Activated naive CD4-positive, alpha-beta T cell treated with Interleukin-2 at 50 U/mL for 16 hours (primary cell): Measurements from ENCODE around the gene PRSS16.
"Not testable (repeated sequence)": the region's sequence is repeated elsewhere in the genome, so short reads cannot be mapped to it uniquely, and the experiment has no call there.

ENCODE experiments used
- DNase-seq: peaks from one replicate; pipeline ENCODE4 v3.0.0-alpha.2; 2020

The PRSS16 gene

DNA sequence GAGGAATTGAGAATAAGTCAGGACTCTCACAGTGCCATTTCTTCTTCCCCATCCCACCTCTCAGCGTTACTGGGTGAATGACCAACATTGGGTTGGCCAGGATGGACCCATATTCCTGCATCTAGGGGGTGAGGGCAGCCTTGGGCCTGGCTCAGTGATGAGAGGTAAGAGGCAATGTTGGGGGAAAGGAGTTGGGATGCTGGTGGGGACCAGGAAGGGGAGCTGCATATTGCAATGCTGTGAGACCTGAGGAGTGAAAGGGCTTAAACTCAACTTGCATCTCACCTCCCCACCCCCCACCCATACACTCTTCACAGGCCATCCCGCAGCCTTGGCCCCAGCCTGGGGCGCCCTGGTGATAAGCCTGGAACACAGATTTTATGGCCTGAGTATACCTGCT lies 1.3 kb downstream of the PRSS16 start:
- DNase-seq = no peak

DNA sequence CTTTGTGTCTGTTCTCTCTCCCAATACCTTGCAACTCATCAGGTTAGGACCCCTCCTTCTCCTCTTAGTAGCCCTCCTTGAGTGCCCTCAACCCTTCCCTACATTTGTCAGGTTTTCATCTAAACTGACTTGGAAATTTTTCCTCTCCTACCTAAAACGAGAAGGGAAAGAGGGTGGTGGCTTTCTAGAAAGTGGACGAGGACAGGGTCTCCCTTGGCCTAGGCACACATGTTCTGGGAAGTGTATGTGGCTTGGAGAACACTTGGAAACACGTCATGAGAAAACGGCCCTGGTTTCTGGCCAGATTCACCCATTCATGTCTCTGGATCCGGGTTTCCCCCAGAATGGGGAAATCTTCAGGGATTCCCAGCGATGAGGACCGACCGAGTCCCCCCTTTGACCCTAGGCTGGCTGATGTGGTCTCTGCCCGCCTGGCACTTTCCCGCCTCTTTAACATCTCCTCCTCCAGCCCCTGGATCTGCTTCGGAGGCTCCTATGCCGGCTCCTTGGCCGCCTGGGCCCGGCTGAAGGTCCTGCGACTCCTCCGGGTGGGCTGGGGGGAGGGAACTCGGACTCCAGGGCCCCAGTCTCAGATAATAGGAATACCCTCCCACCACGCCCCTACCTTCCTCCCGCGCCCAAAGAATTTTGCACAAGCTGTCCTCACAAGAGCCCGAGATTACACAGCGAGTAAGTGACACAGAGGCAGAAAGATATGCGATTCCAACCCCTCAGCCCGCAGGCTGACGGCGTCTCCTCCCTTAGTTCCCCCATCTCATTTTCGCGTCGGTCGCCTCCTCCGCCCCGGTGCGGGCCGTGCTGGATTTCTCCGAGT lies 3.0 kb downstream of the PRSS16 start:
- DNase-seq = no peak

DNA sequence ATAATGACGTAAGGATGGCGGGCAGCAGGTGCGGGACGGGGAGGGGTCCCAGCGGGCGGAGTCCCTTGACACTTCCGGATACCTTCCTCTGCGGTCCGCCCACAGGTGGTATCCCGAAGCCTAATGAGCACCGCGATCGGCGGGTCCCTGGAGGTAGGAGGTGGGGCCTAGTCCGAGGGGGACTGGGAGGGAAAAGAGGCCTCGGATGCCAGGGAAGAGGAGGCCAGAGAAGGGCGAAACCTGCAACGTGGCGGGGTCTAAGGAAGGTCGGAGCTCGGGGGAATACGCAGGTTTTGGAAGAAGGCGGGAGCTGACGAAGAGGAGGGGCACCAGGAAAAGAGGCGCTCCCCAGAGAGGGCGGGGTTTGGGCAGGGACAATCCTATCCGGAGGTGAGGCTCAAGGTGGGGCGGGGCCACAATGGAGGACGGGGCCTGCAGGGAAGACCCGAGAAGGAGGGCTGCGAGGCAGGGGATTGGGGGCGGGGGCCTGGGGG lies 3.7 kb downstream of the PRSS16 start:
- peak; percentile 70 for DNase-seq

DNA sequence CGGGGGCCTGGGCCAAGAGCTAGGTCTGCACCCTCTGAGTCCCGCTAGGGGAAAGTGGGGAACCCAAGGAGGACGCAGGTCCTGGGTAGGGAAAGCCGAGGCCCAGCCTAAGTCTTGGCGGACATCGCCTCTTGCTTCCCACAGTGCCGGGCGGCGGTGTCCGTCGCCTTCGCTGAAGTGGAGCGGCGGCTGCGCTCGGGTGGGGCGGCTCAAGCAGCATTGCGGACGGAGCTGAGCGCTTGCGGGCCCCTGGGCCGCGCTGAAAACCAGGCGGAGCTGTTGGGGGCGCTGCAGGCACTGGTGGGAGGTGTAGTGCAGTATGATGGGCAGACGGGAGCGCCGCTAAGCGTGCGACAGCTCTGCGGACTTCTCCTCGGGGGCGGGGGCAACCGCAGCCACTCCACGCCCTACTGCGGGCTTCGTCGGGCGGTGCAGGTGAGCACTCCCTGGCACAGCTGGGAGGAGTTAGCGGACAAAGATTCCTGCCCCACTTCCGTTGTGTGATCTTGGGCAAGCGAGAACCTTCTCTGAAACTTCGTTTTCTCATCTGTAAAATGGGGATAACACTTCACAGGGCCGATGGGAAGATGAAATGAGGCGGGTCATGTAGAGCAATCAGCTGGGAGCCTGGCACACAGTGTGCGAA lies 4.2 kb downstream of the PRSS16 start:
- peak; percentile 74 for DNase-seq

DNA sequence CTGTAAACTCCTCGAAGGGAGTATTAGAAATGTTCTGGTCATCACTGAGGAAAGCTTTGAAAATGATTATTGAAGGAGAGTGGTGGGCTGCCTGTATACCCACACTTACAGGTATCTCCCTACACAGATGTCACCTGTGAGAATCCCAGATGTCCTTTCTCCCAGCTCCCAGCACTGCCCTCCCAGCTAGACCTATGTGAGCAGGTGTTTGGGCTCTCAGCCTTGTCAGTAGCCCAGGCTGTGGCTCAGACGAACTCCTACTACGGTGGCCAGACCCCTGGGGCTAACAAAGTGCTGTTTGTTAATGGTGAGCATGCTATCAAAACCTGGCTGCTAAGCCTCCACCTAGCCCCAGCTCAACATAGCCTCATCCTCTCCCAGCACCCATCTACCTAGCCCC lies 7.1 kb downstream of the PRSS16 start:
- no peak for DNase-seq

DNA sequence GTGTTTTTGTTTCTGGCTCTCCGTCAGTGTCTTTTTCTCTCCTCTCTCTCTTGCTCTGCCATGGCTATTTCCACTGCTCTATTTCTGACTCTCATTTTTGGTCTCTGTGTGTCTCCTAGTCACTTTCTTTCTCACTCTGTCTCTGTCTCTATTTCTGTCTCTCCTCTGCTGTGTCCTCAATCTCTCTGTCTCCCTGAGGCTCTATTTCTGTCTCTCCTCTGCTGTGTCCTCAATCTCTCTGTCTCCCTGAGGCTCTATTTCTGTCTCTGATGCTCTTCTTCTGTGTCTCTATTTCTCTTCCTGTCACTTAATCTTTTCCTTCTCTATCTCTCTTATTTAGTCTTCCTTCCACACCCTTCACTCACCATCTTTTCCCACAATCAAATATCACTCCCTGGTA lies 8.4 kb downstream of the PRSS16 start:
- DNase-seq = no peak

DNA sequence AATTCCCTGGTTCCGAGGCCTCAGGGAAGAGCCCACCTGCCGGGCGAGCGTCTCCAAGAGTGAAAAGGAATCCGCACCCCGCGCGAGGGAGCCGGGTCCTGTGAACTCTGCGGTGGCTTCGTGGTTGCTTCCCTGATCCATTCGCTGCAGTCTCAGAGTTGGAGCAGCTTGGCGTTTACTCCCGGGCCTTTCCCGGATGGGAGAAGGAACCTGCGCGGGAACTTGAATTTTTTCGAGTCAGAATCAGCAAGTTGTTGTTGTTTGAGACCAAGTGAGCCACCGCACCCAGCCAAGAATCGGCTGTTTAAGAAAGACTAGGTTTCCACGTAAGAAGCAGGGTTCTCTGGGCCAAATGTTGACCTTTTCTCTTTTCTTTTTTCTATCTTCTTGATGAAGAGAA lies 12.9 kb downstream of the PRSS16 start:
- no peak for DNase-seq

DNA sequence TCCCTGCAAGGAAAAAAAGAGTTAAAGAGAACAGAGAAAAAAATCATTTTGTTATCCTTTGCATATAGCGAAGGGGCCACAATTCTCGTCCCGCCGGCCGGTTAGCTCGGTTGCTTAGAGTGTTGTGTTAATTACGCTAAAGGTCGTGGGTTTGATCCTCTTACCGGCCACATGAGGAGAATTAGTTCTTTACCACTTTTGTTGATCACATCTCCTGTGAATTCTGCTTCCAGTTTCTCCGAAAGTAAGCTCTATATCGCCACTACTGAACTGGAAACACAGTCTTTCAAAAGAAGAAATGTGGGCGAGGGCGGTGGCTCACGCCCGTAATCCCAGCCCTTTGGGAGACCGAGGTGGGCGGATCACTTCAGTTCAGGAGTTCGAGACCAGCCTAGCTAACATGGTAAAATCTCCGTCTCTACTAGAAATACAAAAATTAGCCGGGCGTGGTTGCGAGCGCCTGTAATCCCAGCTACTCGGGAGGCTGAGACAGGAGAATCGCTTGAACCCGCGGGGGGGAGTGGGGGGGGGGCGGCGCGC lies 13.4 kb downstream of the PRSS16 start:
- DNase-seq = no peak

DNA sequence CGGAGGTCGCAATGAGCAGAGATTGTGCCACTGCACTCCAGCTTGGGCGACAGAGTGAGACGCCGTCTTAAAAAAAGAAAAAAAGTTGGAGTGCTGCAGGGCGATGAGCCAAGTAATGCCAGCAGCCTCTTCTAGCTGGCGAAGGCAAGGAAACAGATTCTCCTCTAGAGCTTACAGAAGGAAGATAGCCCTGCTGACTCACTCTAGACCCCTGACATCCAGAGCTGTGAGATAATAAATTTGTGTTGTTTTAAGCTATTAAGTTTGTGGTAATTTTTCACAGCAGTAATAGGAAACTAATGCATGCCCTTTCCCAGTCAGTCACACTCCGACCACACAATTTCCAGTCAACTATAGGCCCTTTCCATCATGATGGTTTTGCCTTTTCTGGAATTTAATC lies 16.4 kb downstream of the PRSS16 start:
- no peak for DNase-seq

DNA sequence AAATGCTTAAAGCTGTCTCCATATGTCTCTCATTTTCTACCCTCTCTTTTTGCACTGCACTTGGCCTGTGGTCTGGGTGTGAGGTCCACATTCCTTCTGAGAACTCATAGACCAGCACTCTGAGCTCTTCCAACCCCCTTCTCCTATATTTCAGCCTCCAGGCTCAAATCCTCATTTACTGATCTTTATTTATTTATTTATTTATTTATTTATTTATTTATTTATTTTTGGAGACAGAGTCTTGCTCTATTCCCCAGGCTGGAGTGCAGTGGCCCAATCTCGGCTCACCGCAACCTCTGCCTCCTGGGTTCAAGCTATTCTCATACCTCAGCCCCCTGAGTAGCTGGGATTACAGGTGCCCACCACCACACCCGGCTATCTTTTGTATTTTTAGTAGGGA lies 19.5 kb downstream of the PRSS16 start:
- DNase-seq = not testable (repeated sequence)

DNA sequence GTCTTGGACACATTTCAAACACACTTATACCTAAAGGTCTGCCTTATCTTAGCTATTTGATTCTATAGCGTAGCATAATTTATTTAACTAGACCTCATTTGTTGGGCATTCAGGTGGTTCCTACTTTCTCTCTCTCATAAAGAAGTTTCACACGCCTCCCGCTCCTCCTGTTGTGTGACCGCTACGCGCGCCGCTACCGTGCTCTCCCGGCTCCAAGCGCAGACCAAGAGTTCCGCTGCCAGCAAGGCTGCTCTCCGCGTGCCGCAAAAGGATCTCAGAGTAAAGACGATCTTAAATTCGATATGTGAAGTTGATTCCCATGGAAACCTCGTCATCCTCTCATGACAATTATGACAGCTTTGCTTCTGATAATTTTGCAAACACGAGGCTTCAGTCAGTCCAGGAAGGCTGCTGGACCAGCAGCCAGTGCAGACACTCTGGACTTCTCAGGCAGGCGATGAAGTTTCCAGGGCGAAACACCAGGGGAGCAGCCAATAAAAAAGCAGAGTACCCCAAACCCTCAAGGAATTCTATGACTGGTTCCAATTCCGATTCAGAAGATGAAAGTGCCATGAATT lies 20.4 kb downstream of the PRSS16 start:
- DNase-seq = no peak

DNA sequence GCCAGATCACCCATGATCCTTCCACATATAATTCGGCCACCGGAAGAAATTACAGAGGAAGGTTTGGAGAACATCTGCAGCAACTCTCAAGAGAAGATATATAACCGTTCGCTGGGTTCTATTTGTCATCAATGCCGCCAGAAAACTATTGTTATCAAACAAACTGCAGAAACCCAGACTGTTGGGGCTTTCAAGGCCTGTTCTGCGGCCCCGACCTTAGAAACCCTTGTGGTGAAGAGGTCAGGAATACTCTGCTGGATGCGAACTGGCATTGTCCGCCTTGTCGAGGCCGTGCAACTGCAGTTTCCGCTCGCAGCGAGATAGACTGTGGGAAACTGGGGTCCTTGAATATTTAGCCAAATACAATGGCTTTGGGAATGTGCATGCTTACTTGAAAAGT lies 21.3 kb downstream of the PRSS16 start:
- DNase-seq = no peak

DNA sequence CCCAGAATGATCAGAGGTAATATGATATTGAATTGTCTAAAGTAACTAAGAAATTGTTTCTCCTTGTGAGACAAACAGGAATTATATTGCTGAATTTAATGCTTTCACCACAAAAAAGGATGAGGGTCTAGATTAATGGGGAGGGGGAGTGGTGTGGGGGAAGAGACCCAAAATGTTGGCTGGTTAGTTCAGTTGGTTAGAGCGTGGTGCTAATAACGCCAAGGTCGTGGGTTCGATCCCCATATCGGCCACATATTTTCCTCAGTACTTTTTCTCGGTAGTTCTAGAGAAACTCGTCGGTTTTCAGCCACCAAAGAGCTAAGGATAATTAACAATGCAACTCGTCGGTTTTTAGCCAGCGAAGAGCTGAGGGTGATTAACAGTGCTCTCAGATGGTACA lies 26.3 kb downstream of the PRSS16 start:
- DNase-seq = no peak

DNA sequence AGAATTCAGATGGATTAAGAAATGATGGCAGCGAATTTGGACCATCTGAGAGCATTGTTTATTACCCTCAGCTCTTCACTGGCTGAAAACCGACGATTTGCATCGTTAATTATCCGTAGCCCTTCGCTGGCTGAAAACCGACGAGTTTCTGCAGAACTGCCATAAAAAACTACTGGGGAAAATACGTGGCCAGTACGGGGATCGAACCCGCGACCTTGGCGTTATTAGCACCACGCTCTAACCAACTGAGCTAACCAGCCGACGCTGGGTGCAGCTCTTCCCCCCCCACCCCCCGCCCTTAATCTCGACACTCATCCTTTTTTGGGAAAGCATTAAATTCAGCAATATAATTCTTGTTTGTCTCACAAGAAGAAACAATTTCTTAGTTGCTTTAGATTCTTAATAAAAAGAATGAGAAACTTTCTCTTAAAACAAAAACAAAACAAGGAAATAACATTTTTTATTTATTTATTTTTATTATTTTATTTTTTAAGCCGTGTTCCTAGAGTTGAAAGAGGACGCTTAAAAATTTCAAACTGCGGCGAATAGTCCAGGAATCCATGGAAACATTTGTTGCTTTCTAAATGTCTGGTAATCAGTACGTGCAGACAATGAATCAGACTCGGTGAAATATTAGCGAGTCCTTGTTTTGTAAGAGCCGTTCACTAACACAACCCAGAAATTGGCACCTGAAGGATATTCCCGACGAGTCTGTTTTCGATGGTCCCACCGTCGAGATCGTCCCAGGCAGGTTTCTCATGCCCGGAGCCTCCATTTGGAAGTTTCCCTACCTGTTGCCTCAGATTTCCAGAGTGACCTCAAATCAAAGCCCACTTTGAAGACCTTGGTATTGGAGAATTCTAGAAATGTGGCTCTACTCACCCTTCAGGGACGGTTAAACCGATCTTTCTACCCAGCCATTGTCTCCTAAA lies 27.8 kb downstream of the PRSS16 start:
- no peak for DNase-seq

DNA sequence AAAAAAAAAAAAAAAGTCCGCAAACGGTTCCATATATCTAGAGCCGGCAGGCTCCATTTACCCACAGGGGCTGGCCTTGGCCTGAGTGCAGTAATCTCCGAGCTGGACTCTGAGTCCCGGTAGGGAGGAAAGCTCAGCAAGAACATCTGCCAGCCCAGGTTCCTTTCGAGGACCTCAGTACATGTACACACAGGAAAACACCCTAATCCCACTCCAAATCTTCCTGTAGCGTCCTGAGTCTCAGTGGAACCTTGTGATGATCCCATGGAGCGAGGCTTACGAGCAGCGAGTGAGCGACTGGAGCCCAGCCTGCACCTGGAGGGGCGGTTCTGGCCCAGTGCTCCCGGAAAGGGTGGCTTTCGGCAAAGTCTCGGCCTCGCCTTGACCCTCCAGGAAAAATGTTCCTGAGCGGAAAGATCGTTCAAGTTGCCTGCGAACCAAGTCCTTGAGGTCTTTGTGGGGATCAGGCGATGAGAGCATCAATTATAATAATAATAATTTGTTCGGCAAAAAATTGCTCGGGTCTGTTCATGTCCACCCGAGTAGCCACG lies 32.1 kb downstream of the PRSS16 start:
- no peak for DNase-seq

DNA sequence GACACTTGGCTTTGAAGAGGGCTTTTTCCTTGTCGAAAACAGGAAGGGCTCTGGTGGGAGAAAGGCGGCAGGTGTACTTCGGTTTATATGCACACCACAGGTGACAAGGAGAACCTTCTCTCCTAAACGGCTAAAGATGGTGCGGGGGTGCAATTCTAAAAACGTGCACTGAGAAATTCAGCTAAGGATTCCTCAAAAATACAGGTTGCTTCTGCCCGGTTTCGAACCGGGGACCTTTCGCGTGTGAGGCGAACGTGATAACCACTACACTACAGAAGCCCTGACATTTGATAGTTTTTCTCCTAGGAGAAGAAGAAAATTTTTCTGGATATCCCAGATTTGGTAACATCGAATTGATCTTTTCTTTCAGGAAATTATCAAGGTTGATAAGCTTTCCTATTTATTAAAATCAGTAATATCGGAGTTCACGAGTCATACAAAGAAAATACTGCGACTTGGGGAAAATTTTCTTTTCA lies 32.6 kb downstream of the PRSS16 start:
- DNase-seq = no peak

DNA sequence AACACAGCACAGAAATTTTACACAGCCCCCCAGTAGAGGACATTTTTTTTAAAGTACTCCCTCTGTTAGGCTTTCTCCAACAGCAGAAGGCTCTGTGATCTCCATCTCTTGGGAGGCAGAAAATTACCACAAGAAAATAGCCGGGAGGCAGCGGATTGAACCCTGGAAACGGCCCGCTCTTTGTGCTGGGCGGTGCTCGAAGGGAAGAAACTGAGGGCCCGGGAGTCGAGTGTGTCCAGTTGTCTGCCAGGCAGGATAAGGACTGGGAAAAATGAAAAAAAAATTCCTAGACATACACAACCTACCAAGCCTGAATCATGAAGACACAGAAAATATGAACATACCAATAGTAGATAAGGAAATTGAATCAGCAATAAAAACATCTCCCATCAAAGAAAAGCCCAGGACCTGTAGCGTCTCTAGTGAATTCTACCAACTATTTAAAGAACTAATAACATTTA lies 33.1 kb downstream of the PRSS16 start:
- no peak for DNase-seq

DNA sequence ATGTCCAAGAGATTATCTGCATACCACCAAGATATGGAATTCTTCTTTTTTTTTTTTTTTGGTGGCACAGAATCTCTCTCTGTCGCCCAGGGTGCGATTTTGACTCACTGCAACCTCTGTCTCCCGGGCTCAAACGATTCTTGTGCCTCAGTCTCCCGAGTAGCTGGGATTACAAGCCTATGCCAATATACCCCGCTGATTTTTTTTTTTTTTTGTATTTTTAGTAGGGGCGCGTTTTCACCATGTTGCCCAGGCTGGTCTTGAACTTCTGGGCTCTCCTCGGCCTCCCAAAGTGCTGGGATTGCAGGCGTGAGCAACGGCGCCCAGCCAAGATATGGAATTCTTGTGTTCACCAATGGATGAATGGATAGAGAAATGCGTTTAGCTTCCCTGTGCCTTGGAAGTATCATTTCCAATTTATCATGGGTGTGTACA lies 33.6 kb downstream of the PRSS16 start:
- DNase-seq = no peak

DNA sequence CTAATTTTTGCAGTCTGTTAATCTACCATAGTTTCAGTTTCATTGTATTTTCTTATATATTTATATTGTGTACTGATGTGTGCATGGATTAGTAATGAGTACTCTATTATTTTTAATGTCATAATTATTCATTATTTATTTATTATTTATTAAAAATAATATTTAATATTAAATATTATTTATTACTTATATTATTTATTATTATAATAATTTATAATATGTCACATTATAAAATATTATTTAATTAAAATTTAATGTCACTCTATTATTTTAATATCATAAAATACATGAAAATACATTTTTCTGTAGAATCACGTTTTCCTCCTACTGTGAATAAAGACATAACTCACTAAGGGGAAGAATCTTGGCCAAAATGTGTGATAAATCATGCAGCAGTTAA lies 34.1 kb downstream of the PRSS16 start:
- DNase-seq = no peak

DNA sequence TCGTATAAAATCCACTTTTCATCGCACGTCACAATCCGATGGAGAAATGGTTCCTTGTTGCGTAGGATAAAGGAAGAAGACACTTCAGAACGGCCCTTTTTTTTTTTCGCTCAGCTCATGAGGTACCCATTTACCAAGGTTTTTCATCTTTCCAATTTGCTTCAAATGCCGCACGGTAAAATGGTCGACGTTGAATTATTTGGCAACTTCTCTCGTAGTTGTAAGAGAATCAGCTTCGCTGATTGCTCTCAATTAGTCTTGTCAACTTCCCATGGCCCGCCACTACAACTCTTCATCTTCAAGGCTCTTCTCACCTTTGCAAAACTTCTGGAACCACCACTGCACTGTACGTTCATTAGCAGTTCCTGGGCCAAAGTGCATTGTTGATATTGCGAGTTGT lies 35.8 kb downstream of the PRSS16 start:
- DNase-seq = no peak

DNA sequence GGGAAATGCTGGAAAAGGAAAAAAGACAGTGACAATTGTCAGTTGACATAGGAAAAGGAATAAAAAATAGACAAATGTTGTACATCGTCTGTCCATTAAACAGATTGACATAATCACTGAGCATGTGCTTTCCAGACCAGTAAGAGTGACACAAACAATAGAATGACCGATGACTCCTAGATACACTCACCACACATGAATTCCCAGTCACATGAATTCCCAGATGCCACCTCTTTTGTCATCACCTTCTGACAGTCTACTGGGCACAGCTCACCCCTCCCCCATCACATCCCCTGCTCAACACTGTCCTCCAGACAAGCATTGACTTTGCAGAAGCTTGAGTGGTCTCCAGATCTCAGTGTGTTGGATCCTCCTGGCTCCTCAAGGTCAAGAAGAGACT lies 38.6 kb downstream of the PRSS16 start:
- no peak for DNase-seq

DNA sequence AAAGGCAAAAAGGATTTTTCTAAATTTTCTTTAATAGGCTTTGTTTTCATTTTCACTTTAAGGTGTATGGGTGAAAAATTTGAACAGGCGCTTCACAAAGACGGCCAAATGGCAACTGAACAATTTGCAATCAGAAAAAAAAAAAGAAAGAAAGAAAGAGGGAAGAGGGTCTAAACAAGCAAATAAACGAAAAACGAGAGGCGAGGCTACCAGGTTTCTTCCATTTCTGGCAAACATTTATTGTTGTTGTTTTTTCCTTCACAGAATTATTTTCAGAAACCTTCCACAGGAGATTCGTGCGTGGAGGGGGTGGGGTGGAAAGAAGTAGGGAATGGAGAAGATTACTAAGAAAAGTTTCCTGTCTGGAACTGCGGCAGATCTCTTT lies 40.2 kb downstream of the PRSS16 start:
- no peak for DNase-seq
